ENCODE results near the gene C1QTNF5. TPM values are rescaled to one million over a fixed set of nuclear protein-coding genes. Genes with fewer than 3 reads are reported as not detected.
A peak's percentile ranks its signal among the peaks of the same experiment; 100 is the strongest.

C1QTNF5 gene
- total and polyA plus RNA-seq, 4 donors, result 1.9 to 6.4 (median 3.3) TPM

GRCh38 chr11:119320240-119320775 lies 20.4 kb downstream of the C1QTNF5 start (continued):
- no peak for TF ChIP-seq FOXA2 (IDR thresholded peaks at IDR 0.05)
- TF ChIP-seq JUND (IDR thresholded peaks at IDR 0.05), result no peak
- TF ChIP-seq HNF4A (conservative IDR thresholded peaks at IDR 0.05), result no peak
- TF ChIP-seq EGR1 (IDR thresholded peaks at IDR 0.05; ENCODE audit: low read depth in 2 of 2), result no peak
- no peak for TF ChIP-seq SP1 (IDR thresholded peaks at IDR 0.05)
- no peak for TF ChIP-seq MAX (IDR thresholded peaks at IDR 0.05)

- peak overlapping the region; percentile 65 to 69 for H3K27ac ChIP-seq (ENCODE audit: low read depth in 1 of 2, low read length in 2 of 2)
- no peak for DNase-seq (ENCODE audit: low spot score)
- H3K27me3 ChIP-seq (ENCODE audit: control insufficient read depth in 4 of 4, insufficient read depth in 4 of 4, low read length in 3 of 4), result peaks cover 0 to 8% (median 3%) of the 10 kb centered on the region in 4 donors
- no peak overlapping the region for H3K9ac ChIP-seq (ENCODE audit: low read depth in 1 of 2, low read length in 2 of 2)
- TF ChIP-seq MAX (IDR thresholded peaks at IDR 0.05) (no peak), FOXA2 (IDR thresholded peaks at IDR 0.05) (no peak), SP1 (IDR thresholded peaks at IDR 0.05) (peak; percentile 22), NR2F2 (IDR thresholded peaks at IDR 0.05) (peak; percentile 73), REST (IDR thresholded peaks at IDR 0.05) (no peak)
- H3K36me3 ChIP-seq (ENCODE audit: control insufficient read depth in 4 of 4, insufficient read depth in 3 of 4, low read depth in 1 of 4, low read length in 3 of 4), result no peaks in the 10 kb centered on the region
- peaks cover 12 to 37% (median 25%) of the 10 kb centered on the region in 4 donors for H3K4me1 ChIP-seq (ENCODE audit: control insufficient read depth in 4 of 4, insufficient read depth in 4 of 4, low read length in 3 of 4)
- no peaks in the 10 kb centered on the region for H3K9me3 ChIP-seq (ENCODE audit: control insufficient read depth in 4 of 4, low read length in 3 of 4)
- WGBS, result 58% methylated on average over 11 of the region's 11 CpGs
- no peak overlapping the region for H3K4me3 ChIP-seq (ENCODE audit: low read depth in 1 of 3, low read length in 3 of 3)
Measured at GRCh38 chr11:119319700-119320239, 20.9 kb downstream of the C1QTNF5 start.

GRCh38 chr11:119319136-119319699 lies 21.5 kb downstream of the C1QTNF5 start:
- no peaks in the 10 kb centered on the region for H3K36me3 ChIP-seq (ENCODE audit: control insufficient read depth in 4 of 4, insufficient read depth in 3 of 4, low read depth in 1 of 4, low read length in 3 of 4)
- H3K4me3 ChIP-seq (ENCODE audit: low read depth in 1 of 3, low read length in 3 of 3), result no peak overlapping the region
- H3K4me1 ChIP-seq (ENCODE audit: control insufficient read depth in 4 of 4, insufficient read depth in 4 of 4, low read length in 3 of 4), result peaks cover 12 to 37% (median 25%) of the 10 kb centered on the region in 4 donors
- H3K27ac ChIP-seq (ENCODE audit: low read depth in 1 of 2, low read length in 2 of 2), result peak overlapping the region; percentile 60 to 65
- H3K9me3 ChIP-seq (ENCODE audit: control insufficient read depth in 4 of 4, low read length in 3 of 4), result no peaks in the 10 kb centered on the region
- no peak for TF ChIP-seq HNF4G (IDR thresholded peaks at IDR 0.05)
- no peak for TF ChIP-seq RAD21 (IDR thresholded peaks at IDR 0.05)
- TF ChIP-seq HNF4A (conservative IDR thresholded peaks at IDR 0.05), result no peak
- no peak for TF ChIP-seq FOXA1 (IDR thresholded peaks at IDR 0.05)
- TF ChIP-seq JUND (IDR thresholded peaks at IDR 0.05), result no peak
- peaks cover 0 to 8% (median 3%) of the 10 kb centered on the region in 4 donors for H3K27me3 ChIP-seq (ENCODE audit: control insufficient read depth in 4 of 4, insufficient read depth in 4 of 4, low read length in 3 of 4)
- no peak overlapping the region for H3K9ac ChIP-seq (ENCODE audit: low read depth in 1 of 2, low read length in 2 of 2)
- WGBS, result 76% methylated on average over 8 of the region's 8 CpGs
- no peak for DNase-seq (ENCODE audit: low spot score)
